HS-27A (cell line): ENCODE data around the gene SNX20.

Source experiments
- DNase-seq: peaks from one replicate; pipeline ENCODE4 v3.0.0-alpha.2; 2012; ENCODE audit warnings: low read depth, missing footprints

The SNX20 gene

DNA sequence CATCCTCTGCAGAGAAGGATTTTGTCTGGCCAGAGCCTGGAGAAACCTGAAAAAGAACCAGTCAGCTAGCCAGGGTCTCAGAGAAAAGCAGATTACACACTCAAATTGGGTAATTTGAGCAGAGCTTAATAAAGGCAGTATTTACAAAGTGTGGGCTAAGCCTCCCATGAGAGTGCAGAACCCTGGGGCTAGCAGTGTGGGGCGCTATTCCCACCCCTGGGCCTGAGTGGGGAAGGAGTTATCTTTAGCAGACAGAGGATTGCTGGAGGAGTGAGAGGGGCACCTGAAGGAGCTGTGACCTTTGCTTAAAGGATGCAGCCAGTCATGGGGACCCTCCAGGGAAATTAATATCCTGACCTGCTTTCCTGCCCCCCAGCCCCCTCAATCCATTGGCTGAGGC is 46.2 kb downstream of the SNX20 start:
- DNase-seq, result no peak

GRCh38 chr16:50634090-50634489 is 47.0 kb downstream of the SNX20 start:
- DNase-seq, result no peak

DNA sequence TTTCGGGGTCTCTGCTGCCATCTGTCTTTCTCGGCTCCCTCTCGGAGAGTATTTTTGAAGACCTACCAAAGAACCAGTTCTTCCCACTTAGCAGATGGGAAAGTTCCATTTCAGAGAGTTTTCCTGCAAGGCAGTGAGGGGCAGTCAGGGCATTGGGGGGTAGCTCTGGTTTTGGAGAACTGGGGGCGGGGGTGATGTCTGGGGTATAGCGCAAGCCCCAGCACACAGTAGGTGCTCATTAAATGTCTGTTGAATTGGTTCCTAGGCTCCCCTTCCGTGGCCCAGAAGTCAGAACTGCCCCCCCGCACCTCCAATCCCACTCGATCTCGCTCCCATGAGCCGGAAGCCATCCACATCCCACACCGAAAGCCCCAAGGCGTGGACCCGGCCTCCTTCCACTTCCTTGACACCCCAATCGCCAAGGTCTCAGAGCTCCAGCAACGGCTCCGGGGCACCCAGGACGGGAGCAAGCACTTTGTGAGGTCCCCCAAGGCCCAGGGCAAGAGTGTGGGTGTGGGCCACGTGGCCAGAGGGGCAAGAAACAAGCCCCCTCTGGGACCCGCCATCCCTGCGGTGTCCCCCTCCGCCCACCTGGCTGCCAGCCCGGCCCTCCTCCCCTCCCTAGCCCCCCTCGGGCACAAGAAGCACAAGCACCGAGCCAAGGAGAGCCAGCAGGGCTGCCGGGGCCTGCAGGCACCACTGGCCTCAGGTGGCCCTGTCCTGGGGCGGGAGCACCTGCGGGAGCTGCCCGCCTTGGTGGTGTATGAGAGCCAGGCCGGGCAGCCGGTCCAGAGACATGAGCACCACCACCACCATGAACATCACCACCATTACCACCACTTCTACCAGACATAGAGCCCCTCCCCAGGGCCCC is 47.9 kb downstream of the SNX20 start:
- DNase-seq, result no peak

- no peak for DNase-seq
These were observed 49.0 kb downstream of the SNX20 start for GRCh38 chr16:50631985-50632576.

- no peak for DNase-seq
These were observed 49.7 kb downstream of the SNX20 start for GRCh38 chr16:50631249-50631984.

DNA sequence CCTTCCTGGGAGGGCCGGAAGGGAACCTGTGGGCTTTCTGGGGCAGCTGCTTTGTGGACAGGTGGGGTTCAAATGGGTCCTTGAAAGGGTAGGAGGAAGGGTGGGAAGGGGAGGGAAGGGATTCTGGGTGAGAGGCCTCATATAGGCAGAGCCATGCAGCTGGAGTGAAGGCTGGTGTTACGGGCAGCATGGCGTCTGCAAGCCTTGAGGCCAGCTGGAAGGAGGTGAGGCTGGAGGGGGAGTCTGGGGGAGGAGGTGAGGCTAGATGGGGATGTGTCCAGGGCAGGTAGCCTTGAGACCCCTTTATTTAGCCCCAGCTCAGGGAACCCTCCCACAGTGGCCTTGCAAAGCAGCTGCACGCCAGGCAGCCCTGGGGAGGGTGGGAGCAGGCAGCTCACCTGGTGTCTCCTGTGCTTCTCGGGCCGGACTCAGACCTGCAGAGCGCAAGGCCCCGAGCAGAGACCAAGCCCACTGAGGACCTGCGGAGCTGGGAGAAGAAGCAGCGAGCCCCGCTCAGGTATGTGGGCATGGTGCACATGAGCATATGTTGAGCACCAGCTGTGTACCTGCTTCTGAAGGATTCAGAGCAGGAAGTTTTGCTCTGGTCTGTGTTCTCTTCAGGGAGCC is 50.6 kb downstream of the SNX20 start:
- DNase-seq, result no peak

DNA sequence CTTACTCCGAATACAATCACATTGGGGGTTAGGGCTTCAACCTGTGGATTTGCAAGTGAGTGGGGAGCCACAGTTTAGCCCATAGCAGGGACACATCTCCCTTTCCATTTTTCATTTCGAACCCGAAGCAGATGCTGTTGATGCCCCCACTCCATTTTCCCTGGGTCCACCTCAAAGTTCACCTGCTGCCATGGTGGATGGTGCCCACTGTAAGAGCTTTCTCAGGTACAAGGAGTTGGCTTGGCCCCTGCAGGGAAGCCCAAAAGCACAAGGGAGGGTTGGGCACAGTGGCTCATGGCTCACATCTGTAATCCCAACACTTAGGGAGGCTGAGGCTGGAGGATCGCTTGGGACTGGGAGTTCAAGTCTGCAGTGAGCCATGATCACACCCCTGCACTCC is 51.8 kb downstream of the SNX20 start:
- DNase-seq, result no peak

GRCh38 chr16:50628156-50628802 is 52.8 kb downstream of the SNX20 start:
- DNase-seq, result no peak

DNA sequence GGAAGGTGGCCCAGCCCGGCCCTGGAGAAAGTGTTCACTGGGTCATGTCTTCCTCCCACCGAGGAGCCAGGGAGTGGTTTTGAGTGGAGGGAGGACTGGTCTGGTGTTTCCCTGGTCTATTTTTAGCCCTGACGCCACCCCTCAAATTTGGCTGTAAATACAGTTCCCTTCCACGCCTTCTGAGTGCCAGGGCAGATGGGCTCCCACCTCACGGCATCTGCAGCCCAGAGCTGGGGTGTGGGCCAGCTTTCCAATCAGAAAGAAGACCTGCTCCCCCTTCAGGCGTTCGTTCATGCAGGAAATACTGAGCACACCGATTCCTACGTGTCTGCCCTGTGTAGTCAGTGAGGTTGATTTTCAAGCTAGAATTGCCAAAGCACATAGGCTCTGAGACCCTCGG is 53.7 kb downstream of the SNX20 start:
- DNase-seq, result no peak

- no peak for DNase-seq
These were observed 54.2 kb downstream of the SNX20 start for GRCh38 chr16:50626868-50627267.

DNA sequence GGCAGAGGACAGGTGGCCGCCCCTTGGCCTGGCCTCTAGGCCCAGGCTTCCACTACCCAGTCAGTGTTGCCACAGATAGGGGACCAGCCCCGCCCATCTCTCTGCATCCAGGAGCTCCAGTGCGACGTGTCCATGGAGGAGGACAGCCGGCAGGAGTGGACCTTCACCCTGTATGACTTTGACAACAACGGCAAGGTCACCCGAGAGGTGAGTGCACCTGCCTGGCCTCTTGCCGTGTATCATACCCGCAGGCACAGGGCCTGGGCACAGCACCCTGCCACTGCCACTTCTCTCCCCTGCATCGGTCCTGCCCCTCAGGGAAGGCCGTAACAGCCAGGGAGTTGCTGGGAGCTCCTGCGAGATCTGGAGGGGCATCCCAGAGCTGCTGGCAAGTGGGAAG is 55.7 kb downstream of the SNX20 start:
- no peak for DNase-seq

GRCh38 chr16:50624449-50624970 is 56.6 kb downstream of the SNX20 start:
- no peak for DNase-seq

DNA sequence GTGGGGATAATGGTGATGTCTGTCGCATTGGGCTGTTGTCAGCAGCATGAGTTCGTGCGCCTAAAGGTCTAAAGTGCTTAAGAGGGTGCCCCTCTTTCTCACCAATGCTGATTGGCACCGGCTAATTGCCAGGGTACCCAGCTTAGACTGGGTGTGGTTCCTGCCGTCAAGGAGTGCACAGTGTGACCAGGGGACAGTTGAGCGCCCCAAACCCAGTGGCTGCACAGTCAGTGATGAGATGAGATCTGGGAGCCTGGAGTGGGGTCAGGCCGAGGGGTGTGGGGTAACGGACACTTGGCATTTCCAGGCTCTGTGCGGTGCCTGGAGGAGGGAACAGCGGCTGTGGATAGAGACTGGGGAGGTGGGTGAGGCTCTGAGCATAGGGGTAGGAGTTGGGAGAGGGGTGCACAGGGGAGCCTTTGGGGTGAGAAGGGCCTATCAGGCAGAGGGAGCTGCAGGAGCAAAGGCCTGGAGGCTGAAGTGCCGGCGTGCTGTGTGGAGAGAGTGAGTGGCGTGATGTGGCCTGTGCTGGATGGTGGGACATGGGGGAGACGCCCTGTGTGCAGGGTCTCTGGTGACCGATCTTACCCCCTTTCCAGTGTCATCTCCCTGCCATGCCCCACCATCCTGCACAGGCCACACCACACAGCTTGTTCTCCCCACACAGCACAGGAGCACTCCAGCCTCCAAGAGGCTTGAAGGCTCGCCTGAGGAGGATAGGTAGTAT is 58.3 kb downstream of the SNX20 start:
- no peak for DNase-seq

- no peak for DNase-seq
These were observed 59.1 kb downstream of the SNX20 start for GRCh38 chr16:50622029-50622428.
